ENCODE data around the gene PSMG4.
A peak's percentile ranks its signal among the peaks of the same experiment; 100 is the strongest.

The PSMG4 gene

GRCh38 chr6:3251462-3252314, 7.1 kb upstream of the PSMG4 start:
- peak; percentile 53 to 70 (median 66) for DNase-seq (ENCODE audit: low read depth in 4 of 4, low spot score in 1 of 4)

GRCh38 chr6:3252369-3252768, 6.4 kb upstream of the PSMG4 start:
- no peak for DNase-seq (ENCODE audit: low read depth in 4 of 4, low spot score in 1 of 4)

- no peak for DNase-seq (ENCODE audit: low read depth in 4 of 4, low spot score in 1 of 4)
These were observed 5.7 kb upstream of the PSMG4 start for GRCh38 chr6:3252861-3253596.

- no peak for DNase-seq (ENCODE audit: low read depth in 4 of 4, low spot score in 1 of 4)
These were observed 5.2 kb upstream of the PSMG4 start for GRCh38 chr6:3253597-3253961.

GRCh38 chr6:3258201-3258600, 546 bp upstream of the PSMG4 start:
- no peak for DNase-seq (ENCODE audit: low read depth in 4 of 4, low spot score in 1 of 4)

- DNase-seq (ENCODE audit: low read depth in 4 of 4, low spot score in 1 of 4): peak in 1 of 4 experiments; percentile 35
These were observed 778 bp downstream of the PSMG4 start for GRCh38 chr6:3259491-3259958.

- DNase-seq (ENCODE audit: low read depth in 4 of 4, low spot score in 1 of 4): no peak
These were observed 1.5 kb downstream of the PSMG4 start for GRCh38 chr6:3260296-3260695.

GRCh38 chr6:3260772-3261517, 2.2 kb downstream of the PSMG4 start:
- DNase-seq (ENCODE audit: low read depth in 4 of 4, low spot score in 1 of 4): no peak

GRCh38 chr6:3261518-3261820, 2.7 kb downstream of the PSMG4 start:
- DNase-seq (ENCODE audit: low read depth in 4 of 4, low spot score in 1 of 4): no peak

GRCh38 chr6:3261921-3262320, 3.2 kb downstream of the PSMG4 start:
- no peak for DNase-seq (ENCODE audit: low read depth in 4 of 4, low spot score in 1 of 4)

GRCh38 chr6:3263096-3263495, 4.3 kb downstream of the PSMG4 start:
- DNase-seq (ENCODE audit: low read depth in 4 of 4, low spot score in 1 of 4): no peak

- DNase-seq (ENCODE audit: low read depth in 4 of 4, low spot score in 1 of 4): no peak
These were observed 5.6 kb downstream of the PSMG4 start for GRCh38 chr6:3264356-3264755.

- DNase-seq (ENCODE audit: low read depth in 4 of 4, low spot score in 1 of 4): no peak
These were observed 6.9 kb downstream of the PSMG4 start for GRCh38 chr6:3265671-3266070.

GRCh38 chr6:3266170-3266569, 7.4 kb downstream of the PSMG4 start:
- DNase-seq (ENCODE audit: low read depth in 4 of 4, low spot score in 1 of 4): no peak

GRCh38 chr6:3267162-3267561, 8.4 kb downstream of the PSMG4 start:
- no peak for DNase-seq (ENCODE audit: low read depth in 4 of 4, low spot score in 1 of 4)

- no peak for DNase-seq (ENCODE audit: low read depth in 4 of 4, low spot score in 1 of 4)
These were observed 9.9 kb downstream of the PSMG4 start for GRCh38 chr6:3268680-3269079.

GRCh38 chr6:3269281-3269975, 10.7 kb downstream of the PSMG4 start:
- DNase-seq (ENCODE audit: low read depth in 4 of 4, low spot score in 1 of 4): no peak

- no peak for DNase-seq (ENCODE audit: low read depth in 4 of 4, low spot score in 1 of 4)
These were observed 11.5 kb downstream of the PSMG4 start for GRCh38 chr6:3270258-3270657.

GRCh38 chr6:3271756-3272155, 13.0 kb downstream of the PSMG4 start:
- no peak for DNase-seq (ENCODE audit: low read depth in 4 of 4, low spot score in 1 of 4)

- DNase-seq (ENCODE audit: low read depth in 4 of 4, low spot score in 1 of 4): no peak
These were observed 14.3 kb downstream of the PSMG4 start for GRCh38 chr6:3272911-3273547.
